ENCODE results near the gene SELL. TPM values are rescaled to one million over a fixed set of nuclear protein-coding genes. Genes with fewer than 3 reads are reported as not detected.

SELL gene
- total RNA-seq, 1 experiment from 2014 or later: not detected

GRCh38 chr1:169741666-169742394 lies 30.4 kb upstream of the SELL start:
- BruUV-seq (replicated peaks): no TSS peak
- no peak overlapping the region for H3K27ac ChIP-seq (ENCODE audit: low read depth, low read length, poor library complexity, severe bottlenecking)
- ChIA-PET CTCF (no interaction called here), POLR2A (ENCODE audit: low non-redundant PET) (no interaction called here)
- peak; percentile 70 for DNase-seq (ENCODE audit: low spot score)
- H3K4me1 ChIP-seq (ENCODE audit: insufficient read depth, low read length, poor library complexity, severe bottlenecking): peaks cover 11% of the 10 kb centered on the region
- no peaks in the 10 kb centered on the region for H3K36me3 ChIP-seq (ENCODE audit: insufficient read depth, low read length, poor library complexity, severe bottlenecking)
- H3K9me3 ChIP-seq (ENCODE audit: low read depth, low read length, poor library complexity, severe bottlenecking): no peaks in the 10 kb centered on the region
- no peak overlapping the region for H3K4me3 ChIP-seq (ENCODE audit: low read depth, low read length, poor library complexity, severe bottlenecking)
- TF ChIP-seq EZH2 (IDR thresholded peaks at IDR 0.05; ENCODE audit: borderline replicate concordance, low read depth, low read length, poor library complexity, severe bottlenecking): no peak
- TF ChIP-seq, protein P1, sequence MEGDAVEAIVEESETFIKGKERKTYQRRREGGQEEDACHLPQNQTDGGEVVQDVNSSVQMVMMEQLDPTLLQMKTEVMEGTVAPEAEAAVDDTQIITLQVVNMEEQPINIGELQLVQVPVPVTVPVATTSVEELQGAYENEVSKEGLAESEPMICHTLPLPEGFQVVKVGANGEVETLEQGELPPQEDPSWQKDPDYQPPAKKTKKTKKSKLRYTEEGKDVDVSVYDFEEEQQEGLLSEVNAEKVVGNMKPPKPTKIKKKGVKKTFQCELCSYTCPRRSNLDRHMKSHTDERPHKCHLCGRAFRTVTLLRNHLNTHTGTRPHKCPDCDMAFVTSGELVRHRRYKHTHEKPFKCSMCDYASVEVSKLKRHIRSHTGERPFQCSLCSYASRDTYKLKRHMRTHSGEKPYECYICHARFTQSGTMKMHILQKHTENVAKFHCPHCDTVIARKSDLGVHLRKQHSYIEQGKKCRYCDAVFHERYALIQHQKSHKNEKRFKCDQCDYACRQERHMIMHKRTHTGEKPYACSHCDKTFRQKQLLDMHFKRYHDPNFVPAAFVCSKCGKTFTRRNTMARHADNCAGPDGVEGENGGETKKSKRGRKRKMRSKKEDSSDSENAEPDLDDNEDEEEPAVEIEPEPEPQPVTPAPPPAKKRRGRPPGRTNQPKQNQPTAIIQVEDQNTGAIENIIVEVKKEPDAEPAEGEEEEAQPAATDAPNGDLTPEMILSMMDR (conservative IDR thresholded peaks at IDR 0.05; ENCODE audit: low read depth, low read length): no peak
- peaks cover 5% of the 10 kb centered on the region for H3K27me3 ChIP-seq (replicated peaks; ENCODE audit: insufficient read depth, low read depth, low read length, poor library complexity)
- intact Hi-C loops (cut with micrococcal nuclease; ENCODE audit: unreplicated experiment): no loop called here

DNA sequence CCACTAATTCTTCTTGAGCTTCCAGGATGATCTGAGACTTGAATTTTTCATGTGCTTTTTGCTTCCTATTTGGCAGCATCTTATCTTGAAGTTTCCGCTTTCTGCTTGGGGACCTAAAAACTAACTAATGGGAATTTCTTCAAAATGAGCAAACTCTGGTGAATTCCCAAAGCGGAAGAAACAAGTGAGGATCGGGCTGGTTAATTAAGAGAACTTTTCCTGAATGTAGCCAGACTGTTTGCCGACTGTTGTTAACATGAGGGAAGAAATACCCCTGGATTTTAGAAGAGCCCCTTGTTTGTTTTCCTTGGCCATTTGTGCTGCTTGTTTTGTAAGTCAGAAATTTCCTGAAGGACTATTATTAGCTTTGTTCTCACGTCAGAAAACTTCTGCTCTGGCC lies 28.6 kb upstream of the SELL start:
- DNase-seq (ENCODE audit: low spot score): no peak
- no peak overlapping the region for H3K27ac ChIP-seq (ENCODE audit: low read depth, low read length, poor library complexity, severe bottlenecking)
- no peaks in the 10 kb centered on the region for H3K36me3 ChIP-seq (ENCODE audit: insufficient read depth, low read length, poor library complexity, severe bottlenecking)
- no TSS peak for BruUV-seq (replicated peaks)
- no peak overlapping the region for H3K4me3 ChIP-seq (ENCODE audit: low read depth, low read length, poor library complexity, severe bottlenecking)
- ChIA-PET POLR2A (ENCODE audit: low non-redundant PET) (no interaction called here), CTCF (no interaction called here)
- TF ChIP-seq, protein P1 (conservative IDR thresholded peaks at IDR 0.05; ENCODE audit: low read depth, low read length): no peak
- no peak for TF ChIP-seq EZH2 (IDR thresholded peaks at IDR 0.05; ENCODE audit: borderline replicate concordance, low read depth, low read length, poor library complexity, severe bottlenecking)
- intact Hi-C loops (cut with micrococcal nuclease; ENCODE audit: unreplicated experiment): no loop called here
- no peaks in the 10 kb centered on the region for H3K9me3 ChIP-seq (ENCODE audit: low read depth, low read length, poor library complexity, severe bottlenecking)
- peaks cover 11% of the 10 kb centered on the region for H3K4me1 ChIP-seq (ENCODE audit: insufficient read depth, low read length, poor library complexity, severe bottlenecking)
- H3K27me3 ChIP-seq (replicated peaks; ENCODE audit: insufficient read depth, low read depth, low read length, poor library complexity): peaks cover 5% of the 10 kb centered on the region

DNA sequence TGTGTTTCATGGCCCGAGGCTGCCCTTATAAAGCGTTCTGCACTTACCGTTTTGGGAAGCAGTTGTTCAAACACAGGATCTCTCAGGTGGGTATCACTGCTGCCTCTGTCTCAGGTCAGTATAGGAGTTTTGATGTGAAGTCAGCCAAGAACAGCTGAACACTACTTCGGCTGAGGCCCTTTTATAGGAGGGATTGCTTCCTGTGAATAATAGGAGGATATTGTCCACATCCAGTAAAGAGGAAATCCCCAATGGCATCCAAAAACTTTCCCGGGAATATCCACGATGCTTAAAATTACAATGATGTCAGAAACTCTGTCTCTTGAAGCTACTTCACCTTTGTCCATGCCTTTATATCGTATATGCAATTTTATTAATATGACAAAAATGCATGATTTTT lies 22.5 kb upstream of the SELL start, which contains the start of gene SELE:
TSS of gene SELE (minus strand) at position 156 of the 400 bp plus-strand sequence. CDS start 467 bp downstream, outside the sequence.
- no TSS peak for BruUV-seq (replicated peaks)
- no peak within 1 kb of the TSS for H3K4me3 ChIP-seq (ENCODE audit: low read depth, low read length, poor library complexity, severe bottlenecking)
- TF ChIP-seq, protein P1 (conservative IDR thresholded peaks at IDR 0.05; ENCODE audit: low read depth, low read length): no peak
- TF ChIP-seq EZH2 (IDR thresholded peaks at IDR 0.05; ENCODE audit: borderline replicate concordance, low read depth, low read length, poor library complexity, severe bottlenecking): no peak
- H3K9me3 ChIP-seq (ENCODE audit: low read depth, low read length, poor library complexity, severe bottlenecking): no peaks in the 10 kb centered on the region
- no peak for DNase-seq (ENCODE audit: low spot score)
- CTCF ChIA-PET: no interaction called here
- H3K27me3 ChIP-seq (replicated peaks; ENCODE audit: insufficient read depth, low read depth, low read length, poor library complexity): peaks cover 12% of the 10 kb centered on the region
- POLR2A ChIA-PET (ENCODE audit: low non-redundant PET): no interaction called here
- intact Hi-C loops (cut with micrococcal nuclease; ENCODE audit: unreplicated experiment): no loop called here
- H3K4me1 ChIP-seq (ENCODE audit: insufficient read depth, low read length, poor library complexity, severe bottlenecking): no peaks in the 10 kb centered on the region
- no peaks in the 10 kb centered on the region for H3K36me3 ChIP-seq (ENCODE audit: insufficient read depth, low read length, poor library complexity, severe bottlenecking)
- H3K27ac ChIP-seq (ENCODE audit: low read depth, low read length, poor library complexity, severe bottlenecking): no peak within 1 kb of the TSS
